ENCODE measurements around the gene TRH.
A peak's percentile ranks its signal among the peaks of the same experiment; 100 is the strongest.

The TRH gene, protein sequence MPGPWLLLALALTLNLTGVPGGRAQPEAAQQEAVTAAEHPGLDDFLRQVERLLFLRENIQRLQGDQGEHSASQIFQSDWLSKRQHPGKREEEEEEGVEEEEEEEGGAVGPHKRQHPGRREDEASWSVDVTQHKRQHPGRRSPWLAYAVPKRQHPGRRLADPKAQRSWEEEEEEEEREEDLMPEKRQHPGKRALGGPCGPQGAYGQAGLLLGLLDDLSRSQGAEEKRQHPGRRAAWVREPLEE

DNA sequence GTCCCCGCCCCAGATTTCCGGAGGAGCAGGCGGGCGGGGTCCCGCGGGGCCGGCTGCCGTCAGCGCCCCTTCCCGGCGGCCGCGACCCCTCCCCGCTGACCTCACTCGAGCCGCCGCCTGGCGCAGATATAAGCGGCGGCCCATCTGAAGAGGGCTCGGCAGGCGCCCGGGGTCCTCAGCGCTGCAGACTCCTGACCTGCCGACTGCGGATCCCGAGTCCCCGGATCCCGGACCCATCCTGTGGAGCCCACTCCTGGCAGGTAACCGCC, at the start of gene TRH:
TSS of gene TRH (plus strand) at position 157 of the 269 bp plus-strand sequence. CDS start 1,097 bp downstream, outside the sequence.
- DNase-seq (ENCODE audit: low read depth): no peak

DNA sequence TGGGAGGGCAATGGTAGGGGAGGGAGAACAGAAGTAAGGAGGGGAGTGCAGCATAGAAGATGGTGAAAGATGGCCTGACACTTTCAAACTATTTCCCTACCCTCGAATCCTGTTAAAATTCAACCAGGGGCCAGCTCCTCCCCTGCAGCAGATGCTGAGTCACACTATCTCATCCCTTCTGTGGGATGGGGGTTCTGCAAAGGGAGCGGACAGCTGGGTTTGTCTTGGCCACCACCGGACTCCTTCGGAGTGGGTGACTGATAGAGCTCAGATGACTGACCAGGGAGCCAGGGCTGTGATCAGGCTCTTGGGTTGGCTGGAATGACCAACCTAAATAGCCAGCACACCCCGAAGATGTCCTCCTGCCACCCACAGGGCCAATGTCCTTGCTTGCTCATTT, 47.4 kb upstream of the TRH start:
- no peak for DNase-seq (ENCODE audit: low read depth)

DNA sequence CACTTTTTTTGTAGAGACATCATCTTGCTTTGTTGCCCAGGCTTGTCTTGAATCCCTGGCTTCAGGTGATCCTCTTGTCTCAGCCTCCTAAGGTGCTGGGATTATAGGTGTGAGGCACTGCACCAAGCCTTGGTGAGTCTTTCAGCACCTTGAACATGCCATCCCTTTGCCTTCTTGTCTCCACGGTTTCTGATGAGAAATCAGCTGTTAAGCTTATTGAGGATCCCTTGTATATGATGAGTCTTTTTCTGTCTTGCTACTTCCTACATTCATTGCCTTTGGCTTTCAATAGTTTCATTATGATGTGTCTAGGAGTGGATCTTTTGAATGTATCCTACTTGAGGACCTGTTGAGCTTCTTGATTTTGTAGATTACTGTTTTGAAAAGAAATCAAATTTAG, 45.1 kb upstream of the TRH start:
- no peak for DNase-seq (ENCODE audit: low read depth)

DNA sequence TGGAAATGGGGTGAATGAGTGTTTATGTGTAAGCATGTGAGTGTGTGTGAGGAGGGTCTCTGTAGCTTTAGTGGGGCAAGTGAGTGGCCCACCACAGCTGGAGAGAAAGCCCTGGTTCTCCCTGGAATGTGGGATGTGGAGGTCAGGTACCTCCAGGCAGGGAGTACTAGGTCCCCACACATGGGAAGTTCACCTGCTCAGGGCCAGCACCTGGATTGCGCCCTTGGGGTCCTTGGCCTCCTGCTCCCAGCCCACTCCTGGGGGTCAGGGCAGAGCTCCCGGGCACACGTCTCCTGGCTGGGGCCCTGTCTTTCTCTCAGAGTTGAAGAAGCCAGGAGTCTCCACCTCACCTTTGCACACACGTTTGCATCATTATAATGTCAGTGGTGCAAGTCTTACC, 41.0 kb upstream of the TRH start:
- no peak for DNase-seq (ENCODE audit: low read depth)

DNA sequence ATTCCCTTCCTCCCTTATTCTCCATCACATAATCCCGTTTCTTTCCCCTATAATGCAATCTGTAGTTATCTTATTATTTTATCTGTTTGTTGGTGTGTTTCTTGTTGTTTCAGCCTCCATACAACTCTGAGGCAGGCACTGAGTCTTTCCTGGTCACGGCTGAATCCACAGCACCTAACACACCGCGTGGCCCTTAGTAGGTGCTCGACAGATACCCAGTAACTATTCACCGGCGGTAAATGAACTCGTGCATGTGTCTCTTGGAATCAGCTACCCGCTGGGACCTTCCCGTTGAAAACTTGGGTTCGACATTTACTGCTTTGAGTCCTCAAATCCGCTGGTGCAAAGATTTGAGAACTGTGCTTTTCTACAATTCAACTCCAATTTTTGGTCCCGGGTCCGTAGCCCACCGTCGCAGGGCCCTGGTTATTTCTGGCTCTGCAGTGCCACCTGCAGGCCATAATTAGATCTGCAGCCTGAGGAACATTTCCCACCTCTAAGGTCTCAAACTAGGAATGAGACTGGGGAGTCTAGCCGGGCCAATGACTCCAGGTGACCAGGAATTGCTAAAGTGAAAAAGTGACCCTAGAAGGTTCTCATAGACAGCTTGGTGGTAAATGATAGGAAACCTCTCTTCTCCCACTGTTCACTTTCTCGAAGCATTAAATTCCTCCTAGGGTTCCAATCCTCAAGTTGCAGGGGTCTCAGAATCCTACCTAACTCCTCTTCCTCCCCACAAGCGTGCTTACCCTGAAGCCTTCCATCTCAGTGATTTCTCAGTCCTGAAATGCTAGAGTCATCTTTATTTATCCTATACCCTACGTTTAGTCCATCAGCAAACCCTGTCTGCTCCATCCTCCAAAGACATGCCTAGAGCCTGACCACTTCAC, 40.0 kb upstream of the TRH start:
- peak; percentile 8 for DNase-seq (ENCODE audit: low read depth)

DNA sequence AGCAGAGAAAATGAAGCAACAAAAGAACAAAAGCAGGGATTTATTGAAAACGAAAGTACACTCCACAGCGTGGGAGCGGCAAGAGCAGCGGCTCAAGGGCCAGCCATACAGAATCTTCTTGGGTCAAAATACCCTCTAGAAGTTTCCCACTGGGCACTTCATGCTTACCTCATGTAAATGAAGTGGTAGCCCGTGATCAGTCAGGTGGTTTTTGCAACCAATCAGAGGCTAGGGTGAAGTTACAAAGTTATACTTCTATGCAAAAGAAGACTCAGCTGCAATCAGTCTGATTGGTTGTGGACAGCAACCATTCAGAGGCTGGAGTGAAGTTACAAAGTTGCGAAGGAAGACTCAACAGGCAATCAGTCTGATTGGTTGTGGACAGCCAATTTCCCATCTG, 37.8 kb upstream of the TRH start:
- DNase-seq (ENCODE audit: low read depth): peak; percentile 41

DNA sequence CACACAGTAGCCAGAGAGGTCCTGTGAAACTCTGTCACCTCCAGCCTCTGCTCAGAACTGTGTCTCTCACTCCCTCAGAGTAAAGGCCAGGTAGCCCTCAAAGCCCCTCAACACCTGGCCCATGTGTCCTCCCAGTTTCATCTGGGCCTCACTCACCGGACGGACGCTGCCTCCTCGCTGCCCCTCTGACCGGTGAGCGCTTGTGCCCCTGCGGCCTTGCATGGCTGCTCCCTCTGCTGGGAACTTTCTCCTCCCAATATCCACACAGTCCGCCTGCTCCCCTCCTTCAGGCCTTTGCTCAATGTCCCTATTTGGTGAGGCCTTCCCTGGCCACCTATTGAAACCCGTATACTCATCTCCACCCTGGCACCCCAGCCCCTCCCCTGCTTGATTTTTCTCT, 36.8 kb upstream of the TRH start:
- DNase-seq (ENCODE audit: low read depth): no peak

DNA sequence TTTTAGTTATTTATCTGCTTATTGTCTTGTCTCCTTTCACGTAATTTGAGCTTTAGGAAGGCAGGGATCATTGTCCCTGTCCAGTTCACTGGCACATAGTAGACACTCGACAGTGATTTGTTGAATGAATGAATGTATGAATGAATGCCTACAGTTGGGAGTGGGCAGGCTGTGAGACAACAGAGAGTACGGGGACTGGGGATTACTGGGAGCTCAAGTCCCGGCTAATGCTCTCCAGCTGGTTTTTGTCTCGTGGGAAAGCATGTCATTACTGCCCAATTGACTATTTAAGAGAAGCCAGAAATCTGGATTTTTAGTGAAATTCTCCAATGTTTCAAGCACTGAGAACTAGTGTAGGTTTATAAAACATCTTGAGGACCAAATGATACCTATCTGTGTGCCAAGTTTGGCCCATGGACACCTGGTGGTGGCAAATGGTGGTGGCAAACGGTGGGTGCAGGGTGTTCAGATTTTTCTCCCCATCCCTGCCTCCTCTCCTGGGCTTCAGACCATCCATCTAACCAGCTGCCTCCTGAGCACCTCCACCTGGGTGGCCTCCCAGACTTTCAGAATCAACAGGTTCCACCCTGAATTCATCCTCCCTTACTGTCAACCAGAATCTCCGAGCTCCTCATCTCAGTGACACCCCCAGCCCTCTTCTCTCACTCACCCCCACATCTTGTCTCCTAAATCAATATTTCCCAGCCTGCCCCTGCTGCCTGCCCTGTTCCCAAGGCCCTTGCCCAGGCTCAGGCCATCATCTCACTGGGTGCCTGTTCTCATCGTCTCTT, 36.2 kb upstream of the TRH start:
- no peak for DNase-seq (ENCODE audit: low read depth)

DNA sequence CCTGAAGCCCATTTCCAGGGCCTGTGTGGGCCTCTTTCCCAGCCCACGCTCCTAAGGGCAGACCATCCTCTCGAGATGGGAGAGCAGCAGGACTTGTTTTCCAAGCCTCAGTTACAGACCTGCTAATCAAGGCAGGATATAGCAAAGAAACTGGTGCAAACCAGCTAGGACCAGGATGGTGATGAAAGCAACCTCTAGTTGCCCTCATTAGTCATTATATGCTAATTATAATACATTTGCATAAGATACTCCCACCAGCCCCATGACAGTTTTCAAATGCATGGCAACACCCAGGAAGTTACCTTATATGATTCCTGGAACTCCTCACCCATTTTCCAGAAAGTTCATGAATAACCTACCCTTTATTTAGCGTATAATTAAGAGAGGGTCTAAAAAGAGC, 34.4 kb upstream of the TRH start:
- no peak for DNase-seq (ENCODE audit: low read depth)

DNA sequence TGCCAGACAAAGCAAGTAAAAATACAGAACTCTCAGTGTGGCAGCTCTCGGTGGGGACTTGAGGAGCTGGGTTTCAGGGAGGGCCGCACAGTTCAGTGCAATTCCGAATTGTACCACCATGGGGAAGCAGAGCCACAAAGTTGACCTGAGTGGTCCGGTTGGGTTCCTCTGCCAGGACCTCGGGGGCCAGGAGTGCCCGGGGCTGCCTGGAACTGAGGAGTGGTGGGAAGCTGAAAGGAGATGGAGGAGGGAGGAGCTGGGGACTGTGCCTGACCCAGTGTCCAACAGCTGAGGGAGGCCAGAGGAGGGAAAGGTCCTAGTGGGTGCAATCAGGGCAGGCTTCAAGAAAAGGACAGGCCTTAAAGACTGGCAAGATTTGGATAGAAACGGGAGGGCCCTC, 32.2 kb upstream of the TRH start:
- DNase-seq (ENCODE audit: low read depth): peak; percentile 57

DNA sequence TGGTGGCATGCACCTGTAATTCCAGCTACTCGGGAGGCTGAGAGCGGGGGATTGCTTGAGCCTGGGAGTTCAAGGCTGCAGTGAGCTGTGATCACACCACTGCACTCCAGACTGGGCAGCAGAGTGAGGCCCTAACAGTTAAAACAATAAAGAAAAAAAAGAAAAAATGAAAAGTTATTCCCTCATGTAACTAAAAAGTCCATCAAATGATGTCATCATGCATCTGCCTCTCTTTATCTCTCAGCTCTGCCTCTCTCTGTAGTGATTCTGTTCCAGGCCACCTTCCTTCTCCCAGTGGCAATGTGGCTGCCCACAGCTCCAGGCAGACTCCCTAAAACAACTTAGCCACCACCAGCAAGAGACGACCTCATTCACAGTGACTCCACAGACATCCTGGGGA, 31.5 kb upstream of the TRH start:
- no peak for DNase-seq (ENCODE audit: low read depth)

DNA sequence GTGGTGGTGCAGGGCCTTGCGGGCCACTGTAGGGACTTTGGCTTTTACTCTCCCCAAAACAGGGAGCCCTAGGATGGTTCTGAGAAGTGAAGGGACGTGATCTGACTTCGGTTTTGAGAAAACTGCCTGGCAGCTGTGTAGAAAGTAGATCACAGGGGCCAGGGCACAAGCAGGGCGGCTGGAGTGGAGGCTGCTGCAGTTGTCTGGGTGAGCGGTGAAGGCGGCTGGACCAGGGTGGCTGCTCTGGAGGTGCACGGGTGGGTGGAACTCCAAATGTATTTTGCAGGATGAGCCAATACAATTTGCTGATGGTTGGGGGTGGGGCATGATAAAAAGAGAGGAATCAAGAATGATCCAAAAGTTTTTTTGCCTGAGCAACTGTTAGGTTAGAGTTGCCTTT, 29.8 kb upstream of the TRH start:
- DNase-seq (ENCODE audit: low read depth): no peak

DNA sequence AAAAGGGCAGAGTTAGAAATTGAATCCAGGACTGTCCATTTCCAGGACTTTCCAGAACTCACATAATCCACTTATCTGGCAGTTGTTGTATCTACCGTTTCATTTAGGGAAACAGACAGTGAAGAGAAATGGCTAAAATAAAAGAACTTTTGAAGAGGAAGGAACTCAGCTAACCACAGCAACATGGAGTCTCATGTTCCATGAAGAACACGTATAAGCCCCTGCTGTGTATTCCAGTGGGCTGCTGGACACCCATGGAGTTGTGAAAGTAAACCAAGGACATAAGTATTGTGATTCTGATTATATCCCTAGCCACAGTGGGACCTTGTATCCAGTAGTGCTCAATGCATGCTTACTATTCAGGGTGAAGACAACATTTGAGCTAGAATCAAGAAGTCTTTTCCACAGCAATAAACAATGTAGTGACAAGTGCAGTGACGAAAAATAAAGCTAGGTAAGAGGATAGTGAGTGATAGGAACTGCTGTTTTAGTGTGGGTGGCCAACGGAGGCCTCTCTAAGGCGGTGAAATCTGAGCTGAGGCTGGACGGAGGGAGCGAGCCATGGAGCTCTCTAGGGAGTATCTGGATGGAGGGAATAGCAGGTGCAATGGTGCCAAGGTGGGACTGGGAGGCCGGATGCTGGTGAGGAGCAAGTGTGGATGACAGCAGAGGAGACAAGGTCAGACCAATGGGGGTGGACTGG, 26.8 kb upstream of the TRH start:
- DNase-seq (ENCODE audit: low read depth): no peak

DNA sequence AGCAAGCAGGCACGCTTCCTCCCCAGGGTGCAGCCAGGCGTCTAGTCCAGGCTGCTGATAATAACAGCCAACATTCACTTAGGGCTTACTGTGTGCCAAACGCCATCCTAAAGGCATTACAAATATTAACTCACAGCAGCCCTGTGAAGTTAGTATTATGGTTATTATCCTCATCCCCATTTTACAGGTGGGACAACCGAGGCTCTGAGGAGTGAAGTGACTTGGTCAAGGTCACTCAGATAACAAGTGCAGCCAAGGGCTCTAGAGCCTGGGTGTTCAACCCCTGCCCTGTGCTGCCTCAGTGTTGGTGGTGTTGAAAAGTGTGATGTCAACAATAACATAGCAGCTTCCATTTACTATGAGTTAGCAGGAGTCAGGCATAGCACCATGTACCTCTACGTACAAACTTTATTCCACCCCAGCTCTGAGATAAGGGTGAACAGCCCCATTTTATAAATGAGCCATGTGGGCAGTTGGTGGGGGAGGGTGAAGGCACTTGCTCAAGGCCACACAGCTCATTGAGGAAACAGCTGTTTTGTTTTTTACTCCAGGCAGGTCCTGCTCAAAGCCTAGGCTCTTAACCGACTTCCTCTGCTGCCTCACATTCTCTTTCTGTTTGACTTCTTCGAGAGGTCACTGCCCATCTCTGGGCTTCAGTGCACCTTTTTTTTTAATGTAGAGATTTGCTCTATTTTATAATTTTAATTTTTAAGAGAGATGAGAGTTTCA, 24.0 kb upstream of the TRH start:
- no peak for DNase-seq (ENCODE audit: low read depth)

DNA sequence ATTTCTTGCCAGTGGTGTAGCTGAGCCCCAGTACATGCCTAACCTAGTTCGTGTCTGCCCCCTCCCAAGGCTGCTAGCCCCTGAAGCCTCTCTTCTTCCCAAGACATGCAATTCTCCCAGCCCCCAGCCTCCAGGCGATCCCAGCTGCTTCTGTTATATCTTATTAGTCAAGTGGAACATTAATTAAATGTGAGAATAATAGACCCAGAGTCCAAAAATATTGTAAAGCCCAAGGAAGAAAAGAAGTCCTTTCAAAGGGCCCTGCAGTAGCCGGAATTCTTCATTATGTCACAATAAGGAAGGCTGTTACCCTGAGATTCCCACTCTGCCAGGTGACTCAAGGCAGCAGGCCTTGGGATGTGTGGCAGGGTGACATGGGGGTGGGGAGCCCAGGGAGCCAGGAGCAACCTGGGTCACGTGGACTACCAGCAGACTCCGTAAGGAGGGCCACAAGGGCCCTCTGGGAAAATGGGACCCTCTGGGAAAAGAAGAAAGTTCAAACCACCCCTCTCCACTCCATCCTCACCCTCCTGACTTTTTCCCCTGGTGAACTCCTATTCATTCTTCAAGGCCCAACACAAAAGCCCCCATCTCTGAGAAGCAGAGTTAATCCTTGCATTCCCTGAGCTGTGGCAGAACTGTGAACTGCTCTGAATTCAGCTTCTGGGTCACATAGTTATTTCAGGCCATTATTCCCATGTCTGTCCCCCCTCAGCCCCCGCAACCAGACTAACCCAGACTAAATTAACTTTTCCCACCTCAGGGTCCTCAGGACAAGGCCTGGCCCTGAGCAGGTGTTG, 21.8 kb upstream of the TRH start:
- DNase-seq (ENCODE audit: low read depth): no peak

DNA sequence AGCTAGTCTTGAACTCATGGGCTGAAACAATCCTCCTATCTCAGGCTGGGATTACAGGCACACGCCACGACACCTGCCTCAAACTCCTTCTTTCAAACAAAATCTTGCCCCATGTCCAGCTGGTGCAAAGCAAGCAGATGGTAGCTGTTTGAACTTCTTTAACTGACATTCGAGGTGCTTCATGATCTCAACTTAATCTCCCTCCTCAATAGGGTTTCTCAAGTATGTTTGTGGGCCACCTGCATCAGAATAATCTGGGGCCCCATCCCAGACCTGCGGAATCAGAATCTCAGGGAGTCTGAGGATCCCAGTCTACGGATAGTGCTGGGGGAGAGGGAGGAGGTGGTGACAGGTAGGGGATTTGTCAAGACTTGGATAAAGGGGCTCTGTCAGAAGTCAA, 20.9 kb upstream of the TRH start:
- DNase-seq (ENCODE audit: low read depth): no peak

DNA sequence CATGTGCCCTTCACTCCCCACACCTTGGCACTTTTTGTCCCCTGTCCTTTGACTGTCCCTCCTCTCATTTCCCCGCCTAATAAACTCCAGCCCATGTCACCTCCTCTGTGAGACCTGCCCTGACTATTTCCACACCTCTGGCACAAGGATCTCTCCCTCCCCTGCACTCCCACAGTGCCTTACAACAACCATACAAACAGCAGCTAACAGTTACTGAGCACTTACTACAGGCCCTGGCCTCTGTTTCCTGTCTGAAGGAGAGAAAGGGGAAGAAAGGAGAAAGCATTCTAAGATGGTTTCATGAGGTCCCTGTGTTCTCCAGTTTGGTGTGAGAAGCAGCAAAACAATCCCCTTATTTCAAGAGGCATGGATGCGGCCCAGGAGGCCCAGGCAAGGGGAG, 20.0 kb upstream of the TRH start:
- no peak for DNase-seq (ENCODE audit: low read depth)

DNA sequence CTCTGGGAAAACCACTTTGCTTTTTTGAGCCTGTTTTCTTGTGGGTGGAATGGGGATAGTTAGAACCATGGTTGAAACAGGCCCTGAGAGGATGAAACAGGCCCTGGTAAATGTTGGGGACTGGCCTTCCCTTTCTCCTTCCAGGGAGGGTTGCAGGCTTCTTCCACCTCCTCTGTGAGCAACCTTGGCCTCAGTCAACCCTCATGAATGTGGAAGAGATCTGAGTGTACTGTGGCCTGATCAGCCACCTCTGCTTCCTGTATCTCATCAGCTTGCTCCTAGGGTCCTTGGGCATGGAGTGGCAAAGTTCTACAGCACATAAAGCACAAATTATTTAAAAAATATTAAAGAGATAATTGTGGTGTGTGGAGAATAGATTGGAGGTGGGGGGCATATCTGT, 17.6 kb upstream of the TRH start:
- no peak for DNase-seq (ENCODE audit: low read depth)

DNA sequence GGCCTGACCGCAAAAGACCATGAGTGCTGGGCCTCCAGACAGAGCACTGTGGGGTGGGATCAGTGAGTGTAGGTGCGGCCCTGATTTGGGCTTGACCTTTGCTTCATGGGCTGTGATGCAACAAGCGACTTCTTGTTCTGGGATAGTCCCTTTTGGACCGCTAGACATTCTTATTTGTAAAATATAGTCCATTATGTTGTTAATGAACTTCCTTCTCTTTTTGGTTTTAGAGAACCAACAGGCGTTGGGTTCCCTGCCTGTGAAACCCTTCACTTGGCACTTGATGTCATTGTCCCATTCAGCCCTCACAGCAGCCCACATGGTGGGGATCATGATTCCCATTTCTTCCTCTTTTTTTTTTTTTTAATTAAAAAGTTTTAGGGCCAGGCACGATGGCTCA, 15.8 kb upstream of the TRH start:
- DNase-seq (ENCODE audit: low read depth): no peak

DNA sequence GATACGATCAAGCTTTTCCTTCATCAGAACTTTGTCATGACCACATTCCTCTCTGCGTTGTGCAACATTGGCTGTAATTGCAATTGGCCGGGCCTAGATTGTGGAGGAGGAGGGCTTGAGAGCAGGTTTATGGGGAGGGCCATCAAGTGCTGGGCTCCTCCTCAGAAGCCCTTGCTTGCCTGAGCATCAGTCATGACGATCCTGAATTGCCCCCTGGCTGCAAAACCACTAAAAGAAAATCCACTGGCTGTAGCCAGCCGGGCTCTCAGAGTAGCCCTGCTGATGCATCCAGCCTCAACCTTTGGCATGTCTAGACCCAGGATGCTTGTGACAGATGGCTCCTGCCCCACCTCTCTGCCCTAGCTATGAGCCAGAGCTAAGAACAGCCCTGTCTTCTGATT, 13.4 kb upstream of the TRH start:
- no peak for DNase-seq (ENCODE audit: low read depth)

DNA sequence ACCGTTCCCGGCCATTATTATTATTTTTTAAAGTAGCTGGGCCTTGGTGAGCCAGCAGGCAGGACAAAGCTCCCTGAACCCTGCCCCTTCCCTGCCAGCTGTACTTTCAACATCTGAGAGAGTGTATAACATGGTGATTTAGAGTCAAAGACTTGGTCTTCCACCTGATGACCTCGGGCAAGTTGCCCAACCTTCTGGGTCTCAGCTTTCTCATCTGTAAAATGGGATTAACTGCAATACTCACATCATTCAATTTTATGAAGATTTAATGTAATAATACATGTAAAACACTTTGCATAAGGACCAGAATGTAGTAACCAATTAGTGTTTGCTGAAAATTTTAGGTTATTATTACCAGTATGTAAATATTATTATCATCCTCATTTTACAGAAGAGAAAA, 11.9 kb upstream of the TRH start:
- no peak for DNase-seq (ENCODE audit: low read depth)

Measured in iris pigment epithelial cell (primary cell).